DMS114 treated with DMSO at 0.1 percent for 48 hours (cell line): ENCODE measurements around the gene ATXN1.
"Not testable (repeated sequence)": the region's sequence is repeated elsewhere in the genome, so short reads cannot be mapped to it uniquely, and the experiment has no call there.

Experiments
- DNase-seq: peaks from one replicate; lab custom pipeline; 2025; ENCODE audit not compliant: unreplicated experiment; lab: John Stamatoyannopoulos, UW

Gene ATXN1

DNA sequence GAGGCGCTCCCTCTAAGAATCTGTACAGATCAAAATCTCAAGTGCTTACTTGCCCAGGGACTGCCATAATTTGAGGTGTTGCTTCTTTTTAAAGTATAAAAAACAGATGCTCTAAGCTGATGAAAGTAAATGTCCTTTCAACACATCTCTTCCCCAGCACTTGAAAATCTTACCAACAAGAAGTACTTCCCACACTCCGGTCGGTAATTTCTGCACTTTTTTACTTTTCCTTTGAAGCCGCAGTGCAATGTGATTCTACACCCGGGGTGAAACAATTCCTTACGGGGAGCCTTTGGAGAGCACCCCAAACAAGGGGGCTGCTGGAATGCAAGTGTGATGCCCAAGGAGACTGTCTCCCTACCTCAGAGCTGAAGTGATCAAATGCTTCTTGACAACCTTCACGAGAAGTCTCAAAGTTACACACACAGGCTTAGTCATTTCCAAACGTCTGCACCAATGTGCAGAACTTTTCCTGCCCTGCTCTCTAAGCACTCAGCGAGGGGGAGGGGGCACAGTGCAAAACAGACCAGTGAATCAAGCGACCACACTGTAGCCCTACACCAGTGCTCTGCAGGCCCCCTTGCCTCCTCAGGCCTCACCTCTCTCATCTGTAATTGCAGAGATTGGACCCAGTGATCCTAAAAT lies 56.7 kb downstream of the ATXN1 start:
- DNase-seq: no peak

DNA sequence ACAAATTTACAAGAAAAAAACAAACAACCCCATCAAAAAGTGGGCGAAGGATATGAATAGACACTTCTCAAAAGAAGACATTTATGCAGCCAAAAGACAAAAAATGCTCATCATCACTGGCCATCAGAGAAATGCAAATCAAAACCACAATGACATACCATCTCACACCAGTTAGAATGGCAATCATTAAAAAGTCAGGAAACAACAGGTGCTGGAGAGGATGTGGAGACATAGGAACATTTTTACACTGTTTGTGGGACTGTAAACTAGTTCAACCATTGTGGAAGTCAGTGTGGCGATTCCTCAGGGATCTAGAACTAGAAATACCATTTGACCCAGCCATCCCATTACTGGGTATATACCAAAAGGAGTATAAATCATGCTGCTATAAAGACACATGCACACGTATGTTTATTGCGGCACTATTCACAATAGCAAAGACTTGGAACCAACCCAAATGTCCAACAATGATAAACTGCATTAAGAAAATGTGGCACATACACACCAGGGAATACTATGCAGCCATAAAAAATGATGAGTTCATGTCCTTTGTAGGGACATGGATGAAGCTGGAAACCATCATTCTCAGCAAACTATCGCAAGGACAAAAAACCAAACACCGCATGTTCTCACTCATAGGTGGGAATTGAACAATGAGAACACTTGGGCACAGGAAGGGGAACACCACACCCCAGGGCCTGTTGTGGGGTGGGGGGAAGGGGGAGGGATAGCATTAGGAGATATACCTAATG lies 58.5 kb downstream of the ATXN1 start:
- not testable (repeated sequence) for DNase-seq

DNA sequence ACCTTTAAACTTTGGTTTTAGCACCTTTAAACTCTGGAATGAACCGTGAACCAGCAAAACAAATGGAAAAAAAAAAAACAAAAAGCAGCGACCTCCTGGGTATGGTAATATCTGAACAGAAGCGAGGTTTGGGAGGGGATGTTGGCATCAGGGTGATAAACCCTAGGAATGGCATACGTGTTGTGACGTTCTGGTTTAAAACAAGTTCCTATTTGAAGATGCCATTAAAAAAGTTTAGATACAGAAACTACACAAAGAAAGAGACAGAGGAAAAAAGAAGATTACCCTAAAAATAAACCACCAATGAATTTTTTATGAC lies 60.4 kb downstream of the ATXN1 start:
- DNase-seq: no peak

DNA sequence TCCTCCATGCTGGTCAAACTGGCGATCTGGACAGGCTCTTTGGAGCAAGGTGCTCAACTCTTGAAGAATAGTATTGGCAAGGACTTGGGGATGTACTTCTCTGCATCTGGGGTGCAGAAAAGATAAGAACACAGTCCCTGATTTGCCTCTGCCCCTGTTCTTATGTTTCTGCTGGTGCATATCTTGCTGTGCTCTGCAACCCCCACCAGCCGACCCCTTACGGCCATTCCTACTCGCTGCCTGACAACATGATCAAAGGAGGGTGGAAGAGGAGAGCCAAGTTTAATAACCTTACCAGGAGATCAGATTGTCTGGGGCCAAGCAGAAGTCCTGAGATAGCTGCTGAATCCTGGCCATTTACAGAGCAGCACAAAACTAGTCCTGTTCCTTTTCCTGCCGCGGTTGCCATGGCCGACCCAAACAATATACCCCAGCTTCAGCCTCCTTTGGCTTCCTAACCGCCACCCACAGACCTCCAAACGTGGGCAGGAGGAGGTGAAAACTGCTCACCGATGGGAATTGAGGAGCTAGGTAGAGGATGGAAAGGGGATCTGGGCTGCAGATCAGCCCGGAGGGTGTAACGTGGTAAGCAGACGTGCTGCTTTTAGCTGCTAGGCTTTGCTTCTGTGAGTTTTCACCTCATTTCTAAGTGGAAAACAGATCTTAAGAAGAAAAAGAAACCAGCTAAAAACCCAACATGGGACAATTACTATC lies 60.9 kb downstream of the ATXN1 start:
- no peak for DNase-seq

DNA sequence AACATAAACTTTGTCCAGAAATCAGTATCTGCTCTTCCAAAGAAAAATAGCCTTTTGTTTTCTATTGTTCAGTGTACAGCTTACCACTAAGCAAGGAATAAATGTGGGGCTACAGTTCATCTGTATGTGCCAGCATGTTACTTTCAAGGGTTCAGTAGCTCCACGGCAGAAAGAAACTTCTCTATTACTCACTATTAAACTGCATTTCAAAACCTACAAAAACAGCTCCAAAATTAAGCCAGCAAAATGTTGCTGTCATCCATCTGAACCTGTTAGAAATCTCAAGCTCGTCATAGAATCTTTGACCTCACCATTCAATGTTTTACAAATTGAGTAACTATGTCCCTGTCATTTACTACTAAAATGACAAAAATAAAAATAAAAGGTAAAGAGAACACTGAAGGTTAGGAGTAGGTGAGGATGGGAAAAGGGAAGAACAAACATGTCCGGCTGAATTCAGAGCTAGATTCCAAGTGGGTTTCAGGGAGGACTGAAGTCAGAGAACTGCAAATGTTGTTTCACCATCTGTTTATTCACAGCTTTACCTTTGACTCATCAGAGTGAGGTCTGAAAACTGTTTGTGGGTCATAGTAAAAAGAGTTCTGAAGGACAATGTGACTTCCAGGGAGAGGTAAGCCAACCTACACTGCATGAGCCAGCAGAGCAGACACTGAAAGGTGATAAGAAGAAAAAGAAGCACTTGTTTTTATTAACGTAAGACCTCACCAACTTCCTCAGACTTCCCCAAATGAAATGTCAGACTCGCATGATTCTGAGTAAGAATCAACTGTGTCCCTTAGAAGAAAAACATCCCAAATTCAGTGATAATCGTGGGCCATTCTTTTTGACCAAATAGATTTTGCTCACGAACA lies 62.0 kb downstream of the ATXN1 start:
- DNase-seq: no peak

DNA sequence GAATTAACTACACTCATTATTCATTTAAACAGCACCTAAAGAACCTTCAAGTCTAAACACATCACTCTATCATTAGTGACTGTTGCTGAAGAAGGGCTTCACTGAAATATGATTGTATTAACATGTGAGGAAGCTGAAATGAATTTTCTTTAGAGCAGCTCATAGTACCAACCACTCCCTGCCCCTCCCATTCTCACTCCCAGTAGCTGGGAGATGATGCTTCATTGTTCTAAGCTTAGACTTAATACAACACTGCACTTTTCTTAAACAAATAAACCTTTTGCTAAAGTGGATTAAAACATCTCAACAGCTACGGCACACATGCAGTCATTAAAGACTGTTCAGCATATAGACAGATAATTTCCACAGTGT lies 63.1 kb downstream of the ATXN1 start:
- no peak for DNase-seq

DNA sequence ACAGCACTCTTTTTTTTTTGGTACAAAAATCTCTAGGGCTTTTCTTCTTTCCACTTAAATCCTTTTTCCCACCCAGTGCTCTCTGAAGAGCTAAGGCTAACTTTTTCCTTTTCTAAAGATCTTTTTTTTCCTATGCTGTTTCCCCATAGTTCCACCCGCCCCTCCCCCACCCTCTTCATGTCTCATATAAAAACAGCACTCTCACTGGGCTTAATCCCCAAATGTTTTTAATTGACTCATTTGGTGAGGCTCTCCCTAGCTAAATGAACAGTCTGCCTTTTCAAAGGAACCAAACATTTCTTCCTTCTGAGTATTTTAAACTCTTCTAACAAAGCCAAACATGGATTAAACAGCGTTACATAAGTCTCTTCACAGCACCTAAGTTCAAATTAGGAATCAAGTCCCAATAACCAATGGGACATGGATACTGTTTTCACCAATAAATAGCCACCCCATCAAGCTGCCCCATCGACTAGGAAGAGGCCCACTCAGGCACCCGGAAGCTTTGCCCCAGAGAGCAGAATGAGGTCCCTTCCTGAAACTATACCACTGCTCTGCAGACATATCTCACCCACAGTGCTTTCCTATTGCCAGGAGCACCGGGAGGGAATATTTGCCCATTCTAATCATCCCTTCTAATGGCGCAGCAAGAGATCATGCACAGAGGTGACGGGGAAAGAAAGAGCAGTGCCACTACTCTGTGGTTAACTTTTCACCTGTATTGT lies 63.7 kb downstream of the ATXN1 start:
- DNase-seq: no peak

DNA sequence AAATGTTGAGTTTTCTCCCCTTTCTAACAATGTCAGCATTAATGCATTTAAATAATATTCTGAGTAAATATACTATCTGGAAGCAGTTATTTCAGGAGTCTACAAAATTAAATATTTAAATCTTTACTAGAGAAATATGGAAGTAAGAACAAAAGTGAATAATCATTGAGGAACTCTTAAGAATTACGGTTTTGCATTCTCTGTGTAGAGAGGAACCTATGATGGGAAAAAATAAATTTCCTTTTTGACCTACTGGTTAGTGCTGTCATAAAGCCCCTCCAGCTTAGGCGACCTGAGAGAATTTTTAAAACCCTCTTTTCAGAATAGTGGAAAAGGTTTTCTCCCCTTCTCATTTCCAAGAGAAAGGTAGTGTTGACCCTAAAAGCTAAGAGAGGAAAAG lies 64.8 kb downstream of the ATXN1 start:
- DNase-seq: no peak

DNA sequence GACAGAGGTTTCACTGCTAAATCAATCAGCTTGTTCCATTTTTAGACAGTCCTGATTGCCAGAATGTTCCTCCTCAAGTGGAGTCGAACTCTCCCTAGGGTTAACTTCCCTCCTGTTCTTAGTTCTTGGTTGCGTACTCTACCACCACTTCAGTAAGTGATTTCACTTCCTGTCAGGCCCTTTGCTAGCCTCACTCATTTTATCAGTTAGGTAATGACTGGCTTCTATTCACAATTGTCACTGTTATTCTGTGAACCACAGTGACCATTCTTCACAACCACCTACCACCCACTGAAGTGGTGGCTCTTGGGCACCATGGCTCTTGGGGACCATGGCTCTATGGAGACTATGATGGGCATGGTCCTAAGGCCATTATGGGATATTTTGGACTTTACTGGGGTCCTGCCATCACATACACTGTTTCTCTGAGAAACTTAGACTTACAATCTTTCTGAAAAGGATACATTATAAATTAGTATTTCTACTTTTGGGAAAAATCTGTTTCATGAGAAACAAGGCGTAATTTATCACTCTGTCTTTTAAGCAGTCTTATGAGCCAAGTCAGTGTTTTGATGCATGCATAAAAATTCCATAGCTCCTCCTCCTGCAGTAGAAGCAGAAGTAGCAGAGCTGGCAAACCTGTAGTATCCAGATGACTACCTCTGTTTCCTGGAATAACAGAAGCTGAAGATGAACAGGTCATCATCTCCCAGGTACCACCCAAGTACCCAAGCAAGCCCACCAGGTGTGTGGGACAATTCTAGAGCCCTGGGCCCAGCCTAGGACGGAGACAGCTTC lies 66.3 kb downstream of the ATXN1 start:
- no peak for DNase-seq

DNA sequence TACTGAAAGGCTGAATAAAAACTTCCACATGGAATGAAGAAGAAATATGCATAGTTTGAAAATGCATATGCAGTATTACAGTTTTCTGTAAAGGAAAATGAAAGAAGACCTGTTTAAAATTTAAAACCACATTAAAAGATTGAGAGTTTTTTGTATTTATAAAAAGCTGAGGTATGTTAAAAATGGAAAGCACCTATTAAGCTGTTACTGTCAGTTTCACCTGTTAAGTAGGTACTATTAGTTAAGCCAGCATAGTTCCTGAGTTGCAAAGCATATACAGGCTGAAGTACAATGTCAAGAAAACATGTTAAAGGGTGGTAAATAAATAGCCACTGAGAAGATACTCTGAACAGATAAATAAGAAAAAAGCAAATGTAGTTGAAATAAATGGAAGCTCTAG lies 69.9 kb downstream of the ATXN1 start:
- no peak for DNase-seq

DNA sequence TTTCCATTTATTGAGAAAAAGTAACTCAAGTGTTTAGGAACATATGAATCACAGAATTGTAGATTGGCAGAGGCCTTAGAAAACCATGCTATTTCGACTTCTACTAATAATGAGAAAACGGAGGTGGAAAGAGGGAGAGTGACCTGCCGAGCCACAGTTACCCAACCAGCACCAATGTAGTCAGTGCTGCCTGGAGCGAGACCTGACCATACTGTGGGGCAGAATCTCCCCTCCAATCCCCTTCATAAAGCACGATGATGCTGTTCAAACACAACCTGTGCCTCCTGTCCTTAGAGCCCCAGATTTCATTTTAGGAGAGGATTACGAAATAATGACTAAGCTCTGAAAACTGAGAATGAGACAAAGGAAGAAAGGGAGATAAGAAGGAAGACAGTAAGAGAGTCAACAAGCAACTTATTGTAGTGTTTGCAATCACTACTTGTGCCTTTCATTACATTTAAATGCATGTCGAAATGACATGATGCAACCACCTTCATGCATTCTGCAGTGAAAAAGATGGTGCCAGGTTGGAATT lies 70.6 kb downstream of the ATXN1 start:
- no peak for DNase-seq

DNA sequence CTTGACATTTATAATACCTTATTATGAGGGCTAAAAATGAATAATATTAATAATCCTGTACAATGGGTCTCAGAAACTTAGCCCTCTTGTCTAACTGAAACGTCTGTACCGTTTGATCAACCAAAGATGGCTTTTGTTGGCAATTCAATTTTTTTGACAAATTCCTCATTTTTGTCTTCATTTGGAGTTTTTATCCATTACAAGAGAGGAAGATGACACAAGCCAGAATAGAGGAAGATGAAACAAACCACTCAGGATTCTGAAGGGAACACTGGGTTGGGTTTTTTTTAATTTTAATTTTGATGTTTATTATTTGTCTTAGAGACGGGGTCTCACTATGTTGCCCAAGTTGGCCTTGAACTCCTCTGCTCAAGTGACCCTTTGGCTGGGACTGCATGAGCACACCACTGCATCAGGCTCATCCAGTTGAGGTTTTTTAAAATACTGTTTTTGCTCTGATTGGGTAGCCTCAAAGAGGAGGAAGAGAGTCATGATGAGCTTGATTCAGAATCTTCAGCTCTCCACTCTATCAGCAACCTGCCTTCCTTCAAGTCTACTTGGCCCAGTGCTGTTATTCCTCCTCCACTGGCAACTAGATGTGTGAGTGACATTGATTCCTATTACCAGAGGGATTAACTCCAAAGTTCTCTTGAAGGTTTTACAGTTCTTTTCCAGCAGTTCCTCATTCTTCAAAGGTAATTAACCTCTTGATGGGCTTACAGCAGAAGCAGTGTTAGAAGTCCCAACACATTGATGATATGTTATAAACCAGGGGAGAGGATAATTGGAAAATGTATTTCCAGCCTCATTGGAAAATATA lies 71.3 kb downstream of the ATXN1 start:
- DNase-seq: no peak

DNA sequence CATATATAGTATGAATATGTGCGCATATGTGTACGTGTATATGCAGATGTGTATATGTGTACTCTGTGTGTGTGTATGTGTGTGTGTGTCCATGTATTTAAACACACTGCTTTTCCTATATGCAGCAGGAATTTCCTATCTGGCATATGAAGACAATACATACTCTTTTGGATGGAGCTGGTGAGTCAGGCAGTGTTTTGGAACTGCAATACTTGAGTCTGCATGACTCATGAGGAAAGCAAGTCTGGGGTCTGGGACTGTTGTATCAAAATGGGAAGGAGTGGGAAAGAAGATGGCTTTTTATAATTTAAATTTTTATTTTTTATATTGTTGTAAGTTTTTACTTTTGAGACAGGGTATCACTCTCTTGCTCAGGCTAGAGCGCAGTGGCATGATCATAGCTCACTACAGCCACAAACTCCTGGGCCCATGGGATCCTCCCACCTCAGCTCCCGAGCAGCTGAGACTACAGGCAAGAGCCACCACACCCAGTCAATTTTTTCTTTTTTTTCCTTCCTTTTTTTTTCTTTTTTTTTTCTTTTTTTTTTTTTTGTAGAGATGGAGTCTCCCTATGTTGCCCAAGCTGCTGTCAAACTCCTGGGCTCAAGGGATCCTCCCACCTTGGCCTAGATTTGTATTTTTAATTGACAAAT lies 72.2 kb downstream of the ATXN1 start:
- DNase-seq: no peak

DNA sequence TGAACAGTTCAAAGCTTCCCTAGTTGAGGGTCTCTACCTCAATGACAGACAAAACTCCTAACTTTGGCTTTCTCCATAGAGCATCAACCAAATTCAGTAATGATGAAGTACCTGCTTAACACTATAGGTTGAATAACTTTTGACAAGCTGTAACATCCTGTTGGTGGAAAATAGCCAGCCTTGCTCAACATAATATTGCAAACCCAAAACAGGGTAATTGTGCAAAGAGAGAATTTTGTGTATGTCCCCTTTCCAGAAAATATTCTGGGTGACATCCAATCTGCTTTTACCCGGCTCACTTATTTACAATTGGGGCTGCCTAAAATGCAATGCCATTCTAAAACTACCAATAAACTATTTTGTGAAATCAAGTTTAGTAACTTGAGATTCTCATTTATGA lies 72.8 kb downstream of the ATXN1 start:
- no peak for DNase-seq

DNA sequence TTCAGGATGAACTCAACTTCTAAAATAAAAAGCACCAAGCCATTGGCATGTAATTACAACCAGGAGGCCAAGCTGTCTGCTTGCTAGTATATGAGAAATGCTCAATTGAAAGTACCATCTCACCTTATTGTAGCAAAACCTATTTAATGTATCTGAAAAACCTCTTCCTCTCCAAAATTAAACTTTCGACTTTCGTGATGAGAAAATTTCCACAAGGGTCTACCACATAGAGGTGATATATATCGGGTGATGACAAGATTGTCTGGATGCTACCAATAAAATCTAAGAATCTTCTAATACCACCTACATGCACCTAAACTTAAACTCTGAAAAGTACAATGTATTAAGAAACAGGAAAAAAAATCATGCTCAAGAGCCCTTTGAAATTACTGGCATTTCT lies 74.2 kb downstream of the ATXN1 start:
- no peak for DNase-seq

DNA sequence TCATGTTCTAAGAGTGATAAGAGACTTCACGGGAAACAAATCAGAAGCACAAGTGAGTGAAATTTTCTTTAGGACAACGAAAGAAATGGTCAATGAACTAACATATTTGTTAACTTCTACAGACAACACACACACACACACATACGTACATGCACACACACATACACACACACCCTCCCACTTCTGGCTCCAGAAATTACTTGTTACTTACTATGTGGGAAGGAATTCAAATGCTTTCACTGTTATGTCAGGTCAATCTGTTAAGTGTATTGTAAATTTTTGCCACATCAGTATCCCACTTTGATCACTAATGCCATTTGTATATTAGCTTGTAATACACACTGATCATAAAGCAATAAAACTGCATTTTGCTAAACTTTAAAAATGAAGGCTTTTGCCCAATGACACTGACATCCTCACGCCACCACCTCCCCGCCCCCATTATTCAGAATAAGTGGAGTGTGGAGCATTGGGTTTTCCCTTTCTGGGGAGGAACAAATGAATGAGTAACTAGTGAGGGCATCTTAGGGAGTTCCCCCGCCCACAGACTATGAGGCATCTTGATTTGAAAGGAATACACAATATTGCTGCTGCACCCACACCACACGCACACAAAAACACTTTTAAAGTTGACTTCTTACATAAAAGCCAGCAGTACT lies 76.2 kb downstream of the ATXN1 start:
- no peak for DNase-seq

DNA sequence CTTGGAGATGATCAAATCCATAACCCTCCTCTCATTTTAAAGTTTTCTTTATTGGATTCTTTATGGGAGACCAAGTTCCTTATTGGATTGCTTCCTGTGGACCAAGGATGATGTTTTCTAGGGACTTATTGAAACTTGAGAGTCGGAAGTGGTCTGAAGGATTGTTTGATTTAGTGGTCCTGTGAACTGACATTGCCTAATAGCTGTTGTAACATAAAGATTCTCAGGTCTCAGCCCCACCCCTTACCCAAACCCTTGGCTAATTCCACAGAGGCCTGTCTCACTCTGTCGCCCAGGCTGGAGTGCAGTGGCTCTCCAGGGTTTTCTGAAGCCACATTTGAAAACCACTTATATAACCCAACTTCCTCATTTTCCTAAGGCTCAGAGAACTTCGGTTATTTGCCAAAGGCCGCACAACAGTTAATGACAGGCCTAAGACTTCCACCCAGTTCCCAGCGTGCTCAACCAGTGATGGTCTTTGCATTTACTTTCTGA lies 77.0 kb downstream of the ATXN1 start:
- no peak for DNase-seq
